ENCODE measurements around the gene FAM227B.

DNA sequence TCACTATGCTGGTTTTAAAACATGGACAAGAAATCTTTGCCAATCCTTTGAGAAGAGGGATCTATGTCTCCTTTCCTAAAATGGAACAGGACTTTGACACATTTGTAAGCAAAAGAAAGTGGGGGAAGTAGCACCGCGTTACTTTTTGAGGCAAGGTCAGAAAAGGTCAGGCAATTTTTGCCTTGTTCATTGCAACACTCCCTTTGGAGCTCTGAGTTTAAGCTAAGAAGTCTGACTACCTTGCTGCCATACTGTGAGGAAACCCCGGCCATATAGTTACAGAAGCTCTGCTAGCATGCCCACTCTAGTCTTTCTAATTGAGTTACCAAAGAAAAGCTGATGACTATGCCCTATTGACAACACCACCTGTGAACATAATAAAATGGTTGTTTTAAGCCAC lies 1.4 kb downstream of the FAM227B start:
- TF ChIP-seq TAF1 (IDR thresholded peaks at IDR 0.05; ENCODE audit: borderline replicate concordance, low read depth, low read length) (no peak), POLR2A (IDR thresholded peaks at IDR 0.05; ENCODE audit: low read depth, low read length) (no peak), POLR2AphosphoS5 (IDR thresholded peaks at IDR 0.05; ENCODE audit: low read depth, low read length) (no peak)
